Measurements from ENCODE around the gene TNNI2.

GRCh38 chr11:1868056-1868635 is 29.4 kb downstream of the TNNI2 start:
- TF ChIP-seq CTCF (IDR thresholded peaks at IDR 0.05), result no peak
- TF ChIP-seq POLR2A (IDR thresholded peaks at IDR 0.05), result no peak
- TF ChIP-seq EP300 (IDR thresholded peaks at IDR 0.05), result no peak
